HTR-8/SVneo (cell line): ENCODE data around the gene MMP7.

ENCODE experiments used
- DNase-seq: peaks from one replicate; pipeline ENCODE4 v3.0.0; 2011; ENCODE audit warnings: low spot score, mixed read lengths; ENCODE audit not compliant: insufficient read length
- FAIRE-seq: peaks from 2 replicates; lab custom pipeline; 2011; peaks lifted over from hg19 to GRCh38; lab: Jason Lieb, UNC

Gene MMP7, protein sequence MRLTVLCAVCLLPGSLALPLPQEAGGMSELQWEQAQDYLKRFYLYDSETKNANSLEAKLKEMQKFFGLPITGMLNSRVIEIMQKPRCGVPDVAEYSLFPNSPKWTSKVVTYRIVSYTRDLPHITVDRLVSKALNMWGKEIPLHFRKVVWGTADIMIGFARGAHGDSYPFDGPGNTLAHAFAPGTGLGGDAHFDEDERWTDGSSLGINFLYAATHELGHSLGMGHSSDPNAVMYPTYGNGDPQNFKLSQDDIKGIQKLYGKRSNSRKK

DNA sequence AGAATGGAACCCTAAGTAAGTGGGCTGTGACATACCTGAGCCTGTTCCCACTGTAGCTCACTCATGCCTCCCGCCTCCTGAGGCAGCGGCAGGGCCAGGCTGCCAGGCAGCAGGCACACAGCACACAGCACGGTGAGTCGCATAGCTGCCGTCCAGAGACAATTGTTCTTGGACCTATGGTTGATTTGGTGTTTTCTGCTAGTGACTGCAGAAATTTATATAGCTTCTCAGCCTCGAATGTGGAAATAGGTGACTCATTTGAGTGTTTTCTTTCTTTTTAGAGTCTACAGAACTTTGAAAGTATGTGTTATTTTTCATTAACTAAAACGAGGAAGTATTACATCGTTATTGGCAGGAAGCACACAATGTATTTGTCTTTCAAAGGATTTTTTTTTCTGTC lies at the start of gene MMP7:
TSS of gene MMP7 (minus strand) at position 190 of the 400 bp plus-strand sequence. CDS start at position 143, 47 bp downstream.
- DNase-seq (peak; percentile 36), FAIRE-seq (peak; percentile 89)

DNA sequence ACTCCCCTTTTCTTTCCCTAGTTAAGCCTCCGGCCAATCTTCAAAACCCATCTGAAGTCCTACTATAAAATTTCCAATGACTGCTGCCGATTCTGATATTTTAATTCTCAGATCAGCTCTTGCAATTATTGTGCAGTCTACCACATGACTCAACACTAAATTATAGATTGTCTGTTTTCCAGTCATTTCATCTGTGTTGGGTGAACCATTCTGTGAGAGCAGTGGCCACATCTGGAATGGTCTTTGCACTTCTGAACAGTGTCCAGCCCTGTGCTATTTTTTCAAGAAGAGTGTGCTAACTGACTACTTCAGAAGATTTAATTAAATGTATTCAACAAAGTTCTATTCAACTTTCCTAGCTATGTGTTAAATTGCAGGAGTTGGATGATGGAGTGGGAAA lies 47.2 kb upstream of the MMP7 start:
- FAIRE-seq, result peak; percentile 33

DNA sequence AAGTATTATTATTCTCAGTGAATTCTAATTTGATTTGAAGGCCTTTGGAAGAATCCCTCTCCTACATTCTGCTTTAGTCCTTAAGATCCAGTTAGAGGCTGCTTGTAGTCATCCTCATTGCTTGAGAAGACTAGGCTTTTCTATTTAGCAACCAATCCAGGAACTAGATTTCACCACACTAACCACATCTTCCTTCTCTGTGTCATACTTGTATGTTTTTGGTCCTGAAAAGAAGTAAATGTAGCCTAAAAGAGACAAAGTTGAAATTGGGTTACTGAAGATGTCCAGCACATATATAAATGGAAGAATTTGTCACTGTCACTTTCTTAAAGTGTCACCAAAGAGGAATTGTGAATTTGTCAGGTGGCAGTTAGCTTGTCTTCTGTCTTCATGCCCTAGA lies 46.6 kb upstream of the MMP7 start:
- no peak for DNase-seq
- FAIRE-seq, result no peak

More for the DNA sequence above, 47.2 kb upstream of the MMP7 start:
- DNase-seq, result no peak

DNA sequence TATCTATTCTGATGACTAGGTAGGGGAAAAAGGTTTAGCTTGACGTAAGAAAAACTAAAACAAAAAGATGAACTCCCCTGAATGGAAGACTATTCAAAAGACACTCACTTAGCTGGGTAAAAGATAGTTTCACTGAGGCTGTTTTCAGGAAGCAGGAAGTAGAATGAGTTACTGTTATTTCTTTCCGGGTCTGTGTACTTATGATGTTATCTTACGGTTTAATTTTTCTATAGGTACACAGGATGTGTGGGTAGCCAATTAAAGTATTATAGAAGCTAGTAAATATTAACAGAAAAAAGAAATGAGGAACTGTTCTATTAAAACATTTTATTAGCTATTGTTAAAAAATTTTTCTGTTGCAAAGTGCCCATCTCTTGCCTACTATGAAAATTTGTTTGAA lies 45.8 kb upstream of the MMP7 start:
- FAIRE-seq (no peak), DNase-seq (no peak)

DNA sequence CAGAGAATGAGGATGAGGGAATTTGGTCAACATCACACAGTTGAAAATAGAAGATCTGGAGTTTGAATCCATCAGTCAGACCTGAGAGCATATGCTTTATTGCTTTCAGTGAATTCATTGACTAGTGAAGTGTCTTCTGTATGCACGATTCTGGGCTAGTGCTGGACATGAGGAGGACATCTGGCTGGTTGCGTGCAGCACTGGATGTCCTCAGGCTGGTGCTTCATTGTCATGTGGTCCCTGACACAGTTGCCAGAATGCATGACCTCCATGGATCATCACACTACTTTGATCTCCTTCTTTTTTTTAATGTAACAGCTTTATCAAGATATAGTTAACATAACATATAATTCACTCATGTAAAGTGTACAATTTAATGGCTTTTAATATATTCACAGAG lies 44.5 kb upstream of the MMP7 start:
- peak; percentile 72 for FAIRE-seq
- no peak for DNase-seq

DNA sequence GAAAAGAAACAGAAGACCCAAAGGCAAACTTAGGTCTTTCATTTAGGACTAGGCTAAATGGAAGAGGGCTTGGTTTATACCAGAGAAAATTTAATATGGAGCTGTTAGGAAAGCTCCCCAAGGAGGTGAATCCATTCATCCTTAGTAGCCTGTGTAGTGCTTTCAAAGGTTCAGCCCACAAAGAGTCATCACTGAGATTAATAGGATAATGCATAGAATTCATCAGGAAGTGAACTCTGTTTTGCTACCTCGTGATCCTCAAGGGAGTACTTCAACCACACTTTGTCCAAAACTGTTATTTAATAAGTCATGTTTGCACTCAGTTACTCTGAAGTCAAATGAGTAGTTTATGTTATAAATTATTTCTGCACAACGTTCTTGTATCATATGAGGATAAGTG lies 43.3 kb upstream of the MMP7 start:
- DNase-seq, result no peak
- no peak for FAIRE-seq

DNA sequence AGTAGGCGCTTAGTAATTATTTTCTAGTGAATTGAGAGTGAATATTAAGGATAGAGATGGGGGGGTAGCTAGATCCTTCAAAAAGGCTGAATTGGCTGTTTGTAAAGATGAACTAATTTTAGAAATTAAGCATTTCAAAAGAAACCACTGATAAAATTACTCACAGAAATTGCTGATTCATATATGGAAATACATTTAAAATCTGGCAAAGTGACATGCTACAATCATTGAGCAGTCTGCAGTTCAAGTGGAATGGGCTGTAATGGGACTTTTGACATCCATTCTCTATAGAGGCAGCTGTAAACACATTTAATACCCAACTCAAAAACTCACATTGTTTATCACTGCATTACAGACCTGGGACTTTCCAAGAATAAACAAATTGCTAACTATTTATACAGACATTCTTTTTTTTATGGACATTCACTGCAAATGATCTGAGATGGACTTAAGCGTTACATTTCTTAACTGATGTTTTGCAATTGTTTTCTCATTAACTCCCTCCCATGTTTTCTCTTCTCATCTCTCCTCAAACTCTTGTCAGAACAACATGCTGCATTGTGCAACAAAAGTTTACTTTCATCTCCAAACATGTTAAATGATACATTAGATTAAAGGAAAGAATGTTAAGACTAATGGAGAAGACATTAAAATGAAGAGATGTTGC lies 42.1 kb upstream of the MMP7 start:
- DNase-seq (no peak), FAIRE-seq (no peak)

DNA sequence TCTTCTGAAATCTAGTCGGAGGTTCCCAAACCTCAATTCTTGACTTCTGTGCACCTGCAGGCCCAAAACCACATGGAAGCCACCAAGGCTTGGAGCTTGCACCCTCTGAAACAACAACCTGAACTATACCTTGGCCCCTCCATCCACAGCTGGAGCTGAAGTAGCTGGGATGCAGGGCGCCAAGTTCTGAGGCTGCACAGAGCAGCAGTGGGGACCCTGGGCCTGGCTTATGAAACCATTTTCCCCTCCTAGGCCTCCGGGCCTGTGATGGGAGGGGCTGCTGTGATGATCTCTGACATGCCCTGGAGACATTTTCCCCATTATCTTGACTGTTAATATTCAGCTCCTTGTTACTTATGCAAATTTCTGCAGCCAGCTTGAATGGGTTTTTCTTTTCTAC lies 38.3 kb upstream of the MMP7 start:
- FAIRE-seq (no peak), DNase-seq (no peak)

DNA sequence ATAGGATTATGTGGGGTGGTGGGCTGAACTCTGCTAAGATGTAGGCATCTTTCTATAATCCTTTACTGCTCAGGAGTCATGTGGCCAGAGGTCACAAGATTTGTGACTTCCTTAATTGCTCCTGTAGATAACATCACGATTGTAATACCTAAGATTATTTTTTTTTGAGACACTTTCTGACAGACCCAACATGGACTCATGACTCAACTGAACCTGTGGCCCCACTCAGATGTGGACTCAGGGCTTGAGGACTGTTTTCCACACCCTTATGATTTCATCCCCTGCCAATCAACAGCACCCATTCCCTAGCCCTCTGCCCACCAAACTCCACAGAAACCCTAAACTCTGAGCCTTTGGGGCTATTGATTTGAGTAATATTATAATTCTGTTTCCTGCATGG lies 35.6 kb upstream of the MMP7 start:
- FAIRE-seq, result peak; percentile 42
- no peak for DNase-seq

DNA sequence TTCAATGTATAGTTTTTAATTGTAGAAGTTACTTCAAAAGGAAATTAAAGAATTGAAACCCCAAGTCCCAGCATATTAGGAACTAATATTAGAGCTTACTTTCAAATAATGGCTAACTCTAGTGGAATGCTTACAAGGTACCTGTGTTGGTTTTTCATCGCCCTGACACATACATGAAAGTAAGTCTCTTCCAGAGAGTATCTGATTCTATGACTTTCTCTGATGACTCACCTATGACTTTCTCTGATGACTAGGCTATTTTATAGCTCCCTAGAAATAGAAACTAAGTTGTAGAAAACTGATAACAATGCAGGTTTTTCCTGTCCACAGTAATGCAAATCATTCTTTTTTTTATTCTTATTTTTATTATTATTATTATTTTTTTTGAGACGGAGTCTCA lies 33.6 kb upstream of the MMP7 start:
- DNase-seq (peak; percentile 82), FAIRE-seq (no peak)

DNA sequence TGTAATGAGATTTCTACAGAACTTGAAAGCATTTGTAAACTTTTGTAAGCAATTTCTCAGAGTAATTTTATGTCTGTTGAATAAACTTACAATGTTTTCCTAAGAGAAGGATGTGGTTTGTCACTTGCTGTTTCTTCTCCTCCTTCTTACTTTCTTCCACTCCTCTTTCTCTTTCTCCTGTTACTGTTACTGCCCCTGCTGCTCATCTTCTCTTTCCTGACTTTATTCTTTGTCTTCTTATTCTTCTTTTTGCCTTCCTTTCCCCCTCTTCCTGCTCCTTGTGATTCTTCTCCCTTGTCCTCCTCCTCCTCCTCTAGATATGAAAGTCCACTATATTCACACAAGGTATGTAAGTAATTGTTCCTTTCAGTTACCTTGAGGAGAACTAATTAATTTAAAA lies 31.1 kb upstream of the MMP7 start:
- FAIRE-seq (no peak), DNase-seq (no peak)

DNA sequence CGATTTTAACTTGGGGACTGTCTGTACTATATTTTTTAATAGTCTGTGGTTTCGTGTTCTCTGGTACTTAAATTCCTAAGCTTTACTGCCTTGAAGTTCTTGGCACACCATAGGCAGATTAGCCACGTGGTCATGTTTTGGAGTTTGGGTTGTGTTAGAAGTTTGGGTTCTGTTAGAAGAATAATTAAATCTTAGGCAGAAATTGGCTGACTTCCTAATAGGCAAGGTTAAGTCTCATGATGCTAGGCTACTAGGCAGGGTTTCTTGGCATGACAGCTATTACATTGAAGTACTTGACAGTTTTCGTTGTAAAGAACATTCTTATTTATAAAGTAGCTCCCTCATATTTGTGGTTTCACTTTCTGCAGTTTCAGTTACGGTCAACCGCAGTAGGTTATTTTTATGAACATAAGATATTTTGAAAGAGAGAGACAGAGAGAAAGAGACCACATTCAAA lies 30.0 kb upstream of the MMP7 start:
- FAIRE-seq (peak; percentile 55), DNase-seq (peak; percentile 57)

DNA sequence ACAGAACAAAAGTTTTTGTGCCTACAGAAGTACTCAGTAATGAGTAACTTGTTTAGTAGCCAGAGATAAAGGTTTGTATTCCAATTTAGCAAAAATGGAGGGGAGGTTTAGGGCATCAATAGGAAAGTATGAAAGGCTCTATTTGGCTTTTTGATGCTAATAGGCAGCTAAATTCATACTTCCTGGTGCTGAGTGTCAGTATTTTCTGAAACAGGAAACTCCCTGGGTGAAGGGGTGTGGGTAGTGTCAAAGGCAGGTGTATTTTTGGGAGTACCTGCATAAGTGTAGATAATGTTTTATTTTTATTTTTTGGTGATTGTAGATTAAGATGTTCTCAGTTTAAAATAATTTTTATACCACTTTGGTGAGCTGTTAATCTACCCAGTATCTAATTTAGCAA lies 29.3 kb upstream of the MMP7 start:
- no peak for FAIRE-seq
- no peak for DNase-seq

DNA sequence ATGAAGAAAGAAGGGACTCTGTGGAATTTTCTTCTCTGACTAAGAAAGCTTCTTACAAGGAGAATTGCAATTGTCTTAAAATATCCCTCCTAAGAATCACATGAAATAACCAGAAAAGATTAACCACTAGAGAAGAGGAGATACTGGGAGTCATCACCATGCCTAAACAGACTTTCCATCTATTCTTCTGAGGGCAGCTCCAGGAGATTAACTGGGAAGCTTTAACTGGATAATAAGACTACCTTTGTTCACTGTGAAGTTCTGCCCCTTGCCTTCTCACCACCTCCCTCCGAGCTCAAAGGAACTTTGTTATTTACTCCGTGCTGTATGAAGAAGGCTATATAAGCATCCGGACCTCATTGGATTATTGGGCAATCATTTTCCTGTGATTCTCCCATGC lies 24.5 kb upstream of the MMP7 start:
- no peak for FAIRE-seq
- DNase-seq, result no peak

DNA sequence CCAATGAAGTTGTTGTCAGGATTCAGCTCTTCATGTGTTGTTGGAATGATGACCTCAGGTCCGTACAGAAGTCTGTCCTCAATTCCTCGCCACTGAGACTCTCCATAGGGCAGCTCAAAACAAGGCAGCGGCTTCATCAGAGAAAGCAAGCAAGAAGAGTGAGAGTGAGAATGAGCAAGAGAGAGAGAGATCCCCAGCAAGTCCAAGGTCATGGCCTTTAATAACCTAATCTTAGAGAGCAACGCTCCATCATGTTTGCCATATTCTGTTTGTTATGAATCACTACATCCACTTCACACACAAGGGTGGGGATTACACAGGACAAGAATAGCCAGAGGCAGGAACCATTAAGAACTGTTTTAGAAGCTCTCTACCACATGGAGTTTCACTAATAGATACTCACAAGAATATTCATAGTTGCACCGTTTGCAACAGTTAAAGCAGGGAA lies 23.3 kb upstream of the MMP7 start:
- FAIRE-seq, result no peak
- DNase-seq, result no peak

DNA sequence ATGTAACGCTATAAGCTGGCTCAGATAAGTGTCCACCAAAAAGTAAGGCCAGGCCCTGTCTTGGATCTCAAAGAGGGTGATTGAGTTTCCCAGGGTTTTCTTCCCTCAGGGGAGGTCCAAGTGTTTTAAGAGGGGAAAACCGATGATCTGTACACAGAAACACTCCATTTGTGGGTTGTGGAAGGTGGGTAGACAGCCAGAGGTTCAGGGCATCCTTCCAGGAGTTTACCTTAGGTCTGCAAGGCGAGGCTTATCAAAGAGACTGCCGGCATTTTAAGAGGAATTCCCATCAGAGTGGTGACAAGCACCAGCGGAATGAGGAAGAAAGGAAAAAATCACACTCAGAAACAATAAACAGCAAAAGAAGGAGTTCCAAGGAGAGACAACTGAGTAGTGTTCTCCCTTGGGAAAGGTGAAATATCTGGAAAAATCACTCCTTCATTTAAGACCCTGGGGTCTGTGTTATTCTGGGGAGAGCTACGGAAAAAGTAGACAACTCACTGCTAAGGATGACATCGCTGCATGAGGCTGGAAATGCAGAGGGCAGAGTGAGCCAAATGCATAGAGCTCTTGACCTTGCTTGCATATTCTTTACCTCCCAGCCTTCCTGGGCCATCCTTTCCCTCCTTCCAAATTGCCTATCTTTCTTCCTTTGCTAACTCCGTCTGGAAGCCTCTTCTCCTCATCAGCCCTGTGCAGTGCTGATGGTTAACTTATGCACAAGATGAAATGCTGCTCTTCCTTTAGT lies 22.1 kb upstream of the MMP7 start:
- FAIRE-seq (peak; percentile 95), DNase-seq (peak; percentile 24)

DNA sequence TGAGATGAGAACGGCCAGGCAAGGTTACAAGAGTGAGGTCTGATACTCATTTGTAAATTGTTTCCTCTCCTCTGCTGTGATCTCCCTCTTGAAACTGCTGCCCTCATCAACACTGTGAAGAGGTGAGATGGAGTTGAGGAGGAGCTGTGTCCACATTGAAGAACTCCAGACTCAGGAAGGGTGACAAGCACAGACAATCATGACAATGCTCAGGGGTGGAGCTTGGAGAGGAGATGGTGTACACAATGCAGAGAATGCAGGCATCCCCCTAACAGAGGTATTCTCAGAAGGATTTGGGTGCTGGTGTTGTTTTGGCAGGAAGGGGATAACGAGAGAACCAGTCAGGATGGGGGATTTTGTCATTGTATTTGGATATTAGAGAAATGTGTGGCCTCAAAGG lies 21.5 kb upstream of the MMP7 start:
- DNase-seq, result no peak
- no peak for FAIRE-seq

DNA sequence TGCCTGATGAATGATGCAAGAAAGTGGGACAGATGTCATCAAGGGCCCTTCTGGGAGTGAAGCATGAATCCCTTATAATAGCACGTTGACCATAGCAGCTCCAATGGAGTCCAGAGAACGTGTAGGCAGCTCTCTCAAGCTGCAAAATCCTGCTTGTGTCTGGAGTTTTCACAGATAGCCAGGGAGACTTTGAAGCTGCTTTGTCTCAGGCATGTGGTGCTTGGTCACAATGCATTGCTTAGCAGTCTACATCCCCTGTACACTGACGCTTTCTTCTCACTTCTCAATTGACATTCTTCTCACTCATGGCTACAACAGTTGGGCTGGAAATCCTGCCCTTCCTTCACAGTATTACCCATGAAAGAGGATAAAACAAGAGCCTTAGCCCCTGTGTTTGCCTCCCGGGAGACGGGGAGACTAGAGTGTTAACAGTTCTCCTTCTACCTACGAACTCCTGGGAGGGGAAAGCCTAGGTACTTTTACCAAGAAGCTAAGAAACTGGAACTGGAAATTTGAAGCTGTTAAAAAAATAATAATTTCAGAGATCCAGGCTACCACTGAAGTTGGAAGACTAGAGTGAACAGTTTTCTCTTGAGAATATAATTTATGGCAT lies 20.7 kb upstream of the MMP7 start:
- DNase-seq (no peak), FAIRE-seq (peak; percentile 94)

DNA sequence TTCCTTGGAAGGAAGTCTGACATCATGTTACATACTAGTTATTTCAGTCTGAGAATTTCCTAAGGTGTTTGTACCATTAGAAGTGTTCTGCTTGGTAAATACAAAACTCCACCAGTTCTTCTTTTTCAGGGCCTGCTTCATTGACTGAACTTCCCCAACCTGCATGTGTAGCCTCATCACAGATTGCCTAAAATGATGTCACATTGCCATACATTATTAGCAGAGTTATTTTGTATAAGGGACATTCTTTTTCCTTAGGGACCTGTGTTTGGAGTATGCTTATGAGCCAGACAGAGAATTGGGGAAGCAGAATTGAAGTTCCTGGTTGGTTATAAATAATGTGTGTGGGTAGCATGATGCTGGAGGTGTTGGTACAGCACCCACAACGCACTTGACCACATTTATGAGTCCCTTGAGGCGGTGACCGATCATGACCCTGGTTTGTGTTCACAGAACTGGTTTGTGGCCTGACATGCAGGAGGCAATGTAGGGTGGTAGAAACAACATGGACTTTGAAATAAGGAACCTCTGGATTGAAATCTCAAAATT lies 16.4 kb upstream of the MMP7 start:
- no peak for DNase-seq
- FAIRE-seq, result peak; percentile 23

DNA sequence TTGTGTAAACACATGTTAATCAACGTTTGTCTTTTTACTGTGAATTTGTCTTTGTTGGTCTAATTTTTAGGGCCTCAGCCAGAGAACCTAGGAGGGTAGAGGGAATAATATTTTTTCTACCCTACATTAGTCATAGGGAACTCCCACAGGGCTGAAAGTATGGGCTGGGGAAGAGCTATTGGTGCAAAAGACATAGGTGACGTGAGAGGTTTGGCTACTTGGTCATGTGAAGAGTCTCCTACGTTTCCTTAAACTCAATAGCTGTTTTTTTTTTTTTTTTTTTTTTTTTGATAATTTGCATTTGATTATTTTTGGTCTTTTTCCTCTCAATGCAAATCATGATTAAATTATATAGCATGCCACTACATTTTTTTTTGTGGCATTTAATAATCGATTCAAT lies 15.9 kb upstream of the MMP7 start:
- FAIRE-seq (no peak), DNase-seq (no peak)
